Measurements from ENCODE around the gene MCTP1.

MCTP1 gene

DNA sequence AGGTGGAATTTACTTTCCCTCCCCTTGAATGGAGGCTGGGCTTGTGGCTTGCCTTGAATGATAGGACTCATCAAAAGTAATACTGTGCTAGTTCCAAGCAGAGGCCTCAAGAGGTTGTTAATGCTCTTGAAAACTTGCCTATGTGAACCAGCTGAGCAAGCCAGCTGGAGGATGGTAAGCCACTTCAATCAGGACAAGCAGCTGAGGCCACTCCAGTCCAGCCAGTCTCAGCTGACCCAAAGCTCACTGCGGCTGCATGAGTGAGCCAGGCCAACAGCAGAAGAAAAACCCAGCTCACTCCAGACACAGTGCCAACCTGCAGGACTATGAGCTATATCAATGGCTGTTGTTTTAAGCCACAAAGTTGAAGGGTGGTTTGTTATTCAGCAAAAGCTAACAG is 182.8 kb downstream of the MCTP1 start:
- H3K4me3 Mint-ChIP-seq: no peak overlapping the region
- ATAC-seq (no peak), DNase-seq (no peak)
- H3K36me3 Mint-ChIP-seq (ENCODE audit: low read depth): no peaks in the 10 kb centered on the region
- H3K27ac Mint-ChIP-seq: no peak overlapping the region
- H3K9me3 Mint-ChIP-seq: no peaks in the 10 kb centered on the region
- no peaks in the 10 kb centered on the region for H3K27me3 Mint-ChIP-seq
- no peaks in the 10 kb centered on the region for H3K4me1 Mint-ChIP-seq

DNA sequence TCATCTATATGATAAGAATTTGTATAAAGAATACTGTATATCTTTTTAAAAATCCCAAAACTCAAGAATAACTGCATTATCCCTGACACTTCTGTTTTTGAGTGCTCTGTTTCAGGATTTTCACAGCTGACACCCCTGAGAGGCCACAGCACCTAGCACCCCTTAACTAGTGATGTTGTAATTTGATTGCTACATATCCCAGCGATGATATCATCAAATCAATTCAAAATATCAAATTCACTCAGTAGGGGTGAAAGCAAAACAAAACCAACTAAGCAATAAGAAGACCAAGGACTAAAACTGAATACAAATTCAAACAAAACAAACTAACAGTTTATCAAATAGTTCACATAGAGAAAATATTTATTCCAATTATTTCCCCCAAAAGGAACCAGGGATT is 184.3 kb downstream of the MCTP1 start:
- Mint-ChIP-seq H3K9me3 (peaks cover 7% of the 10 kb centered on the region), H3K36me3 (ENCODE audit: low read depth) (no peaks in the 10 kb centered on the region), H3K27ac (no peak overlapping the region), H3K4me1 (no peaks in the 10 kb centered on the region), H3K27me3 (no peaks in the 10 kb centered on the region), H3K4me3 (no peak overlapping the region)
- ATAC-seq (no peak), DNase-seq (no peak)

DNA sequence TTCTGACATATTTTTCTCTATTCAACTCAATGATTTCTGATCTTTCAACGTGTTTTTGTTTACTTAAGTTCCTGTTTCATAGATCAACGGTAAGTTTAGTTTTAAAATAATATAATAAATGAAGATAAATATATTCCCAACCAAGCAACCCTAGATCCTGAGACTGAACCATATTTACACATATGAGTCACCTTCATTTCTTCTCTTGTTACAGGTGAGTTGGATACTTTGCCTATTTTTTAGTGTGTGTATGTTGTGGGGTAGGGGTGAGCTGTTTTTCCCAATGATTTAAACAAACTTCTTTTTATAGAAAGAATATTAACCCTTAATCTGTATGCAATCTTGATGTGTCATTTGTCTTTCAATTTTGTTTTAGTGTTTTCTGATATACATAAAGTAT is 186.9 kb downstream of the MCTP1 start:
- Mint-ChIP-seq H3K9me3 (peaks cover 11% of the 10 kb centered on the region), H3K36me3 (ENCODE audit: low read depth) (no peaks in the 10 kb centered on the region), H3K27ac (no peak overlapping the region), H3K4me1 (no peaks in the 10 kb centered on the region), H3K27me3 (no peaks in the 10 kb centered on the region), H3K4me3 (no peak overlapping the region)
- ATAC-seq (no peak), DNase-seq (no peak)

DNA sequence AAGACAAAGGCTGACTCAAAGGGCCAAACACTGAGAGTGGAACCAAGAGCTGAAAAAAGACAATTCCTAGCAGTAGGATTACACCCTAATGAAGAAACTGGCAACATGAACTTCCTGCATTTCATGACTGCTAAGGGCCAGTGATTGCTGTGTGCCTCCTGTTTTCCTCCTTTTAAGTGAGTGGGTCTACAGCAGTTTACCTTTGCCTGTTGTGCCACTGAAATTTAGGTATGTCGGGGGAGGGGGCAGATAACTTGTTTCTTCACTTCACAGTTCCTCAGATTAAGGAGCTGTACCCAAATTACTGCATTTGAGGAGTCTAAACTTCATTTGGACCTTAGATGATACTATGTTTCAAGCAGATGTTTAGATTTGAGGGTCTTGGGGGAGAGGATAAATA is 191.7 kb downstream of the MCTP1 start:
- H3K27ac Mint-ChIP-seq: no peak overlapping the region
- no peaks in the 10 kb centered on the region for H3K27me3 Mint-ChIP-seq
- H3K4me3 Mint-ChIP-seq: no peak overlapping the region
- no peak for ATAC-seq
- H3K36me3 Mint-ChIP-seq (ENCODE audit: low read depth): no peaks in the 10 kb centered on the region
- no peak for DNase-seq
- peaks cover 16% of the 10 kb centered on the region for H3K9me3 Mint-ChIP-seq
- H3K4me1 Mint-ChIP-seq: no peaks in the 10 kb centered on the region

DNA sequence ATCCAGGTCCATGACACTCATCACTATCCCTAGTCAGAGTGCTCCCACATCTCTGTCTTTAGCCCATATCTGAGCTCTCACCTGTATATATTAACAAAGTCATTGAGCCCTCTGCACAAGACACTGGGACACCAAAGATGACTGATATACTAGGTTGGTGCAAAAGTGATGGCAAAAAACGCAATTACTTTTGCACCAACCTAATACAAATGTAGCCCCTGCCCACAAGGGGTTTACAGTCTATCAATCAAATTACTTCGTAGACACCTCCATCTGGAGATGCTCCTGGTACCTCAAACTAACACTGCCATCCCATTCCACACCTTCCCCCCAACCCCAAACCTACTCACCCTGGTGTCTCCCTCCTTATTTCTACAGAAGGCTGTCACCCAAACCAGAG is 194.1 kb downstream of the MCTP1 start:
- no peak overlapping the region for H3K4me3 Mint-ChIP-seq
- H3K4me1 Mint-ChIP-seq: no peaks in the 10 kb centered on the region
- no peak overlapping the region for H3K27ac Mint-ChIP-seq
- DNase-seq: no peak
- no peak for ATAC-seq
- no peaks in the 10 kb centered on the region for H3K27me3 Mint-ChIP-seq
- H3K36me3 Mint-ChIP-seq (ENCODE audit: low read depth): no peaks in the 10 kb centered on the region
- peaks cover 11% of the 10 kb centered on the region for H3K9me3 Mint-ChIP-seq

DNA sequence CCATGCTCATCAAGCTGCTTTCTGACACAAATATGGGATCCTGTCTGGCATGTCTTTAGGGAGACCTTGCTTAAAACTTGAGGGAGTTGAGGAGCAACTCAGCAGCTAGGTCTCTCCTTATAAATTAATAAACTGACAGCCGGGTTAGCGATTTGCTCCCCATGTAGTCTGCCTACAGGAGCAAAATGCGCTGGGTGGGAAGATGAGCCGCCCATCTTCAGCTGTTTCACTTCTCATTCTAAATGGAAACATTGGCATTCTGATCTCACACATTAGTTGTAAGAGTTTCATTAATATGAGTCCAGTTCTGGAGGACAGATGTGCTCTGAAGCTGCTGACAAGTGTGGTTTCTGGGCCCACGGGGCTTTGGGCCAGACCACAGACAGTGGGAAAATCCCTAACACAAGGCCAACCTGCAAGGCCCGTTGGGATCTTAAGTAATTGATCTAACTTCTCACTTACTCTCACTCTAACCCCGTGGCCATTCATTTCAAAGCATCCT is 197.0 kb downstream of the MCTP1 start:
- DNase-seq (no peak), ATAC-seq (no peak)
- no peaks in the 10 kb centered on the region for H3K4me1 Mint-ChIP-seq
- H3K4me3 Mint-ChIP-seq: no peak overlapping the region
- no peak overlapping the region for H3K27ac Mint-ChIP-seq
- H3K27me3 Mint-ChIP-seq: no peaks in the 10 kb centered on the region
- H3K9me3 Mint-ChIP-seq: peaks cover 5% of the 10 kb centered on the region
- no peaks in the 10 kb centered on the region for H3K36me3 Mint-ChIP-seq (ENCODE audit: low read depth)

DNA sequence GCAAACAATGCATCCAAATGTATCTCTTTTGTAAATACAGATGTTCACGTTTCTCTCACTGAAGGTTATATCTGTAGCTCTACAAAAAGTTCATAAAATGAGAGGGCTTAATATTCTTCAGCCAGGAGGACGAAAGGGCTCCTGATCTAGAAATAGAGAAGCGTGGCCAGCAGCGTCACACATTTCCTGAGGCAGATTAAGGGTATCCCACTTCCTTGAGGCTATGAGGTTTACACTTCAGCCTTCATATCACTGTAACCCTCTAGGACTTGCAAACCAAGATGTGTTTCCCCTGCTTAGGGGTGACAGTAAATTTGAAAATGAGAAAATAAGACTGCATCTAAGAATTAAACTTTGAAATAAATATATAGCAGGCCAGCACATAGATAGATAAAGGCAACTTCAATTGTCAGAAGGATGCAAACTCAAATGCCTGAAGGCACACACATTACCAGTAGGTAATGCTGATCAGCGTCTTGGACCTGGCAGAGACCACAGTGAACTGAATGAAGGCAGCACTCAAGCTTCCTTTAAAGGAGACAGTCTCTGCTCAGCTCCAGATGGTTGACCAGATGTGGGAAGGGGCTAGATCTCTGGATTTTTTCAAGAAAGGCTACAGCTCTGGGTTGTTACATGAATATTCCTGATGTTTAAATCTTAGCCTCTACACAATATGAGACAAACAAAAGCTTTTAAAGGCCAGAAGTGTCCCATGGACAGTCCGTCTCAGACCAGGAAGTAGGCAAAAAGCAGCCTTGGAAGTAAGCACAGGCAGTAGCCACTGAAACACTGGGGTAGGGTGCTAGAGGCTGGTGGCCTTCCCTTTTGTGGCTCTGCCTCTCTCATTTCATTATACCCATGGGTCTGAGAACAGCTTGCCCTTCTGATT is 197.7 kb downstream of the MCTP1 start:
- ATAC-seq: no peak
- Mint-ChIP-seq H3K27ac (no peak overlapping the region), H3K4me1 (peaks cover under 1% of the 10 kb centered on the region), H3K27me3 (no peaks in the 10 kb centered on the region), H3K9me3 (peaks cover 5% of the 10 kb centered on the region), H3K36me3 (ENCODE audit: low read depth) (no peaks in the 10 kb centered on the region), H3K4me3 (no peak overlapping the region)
- no peak for DNase-seq

DNA sequence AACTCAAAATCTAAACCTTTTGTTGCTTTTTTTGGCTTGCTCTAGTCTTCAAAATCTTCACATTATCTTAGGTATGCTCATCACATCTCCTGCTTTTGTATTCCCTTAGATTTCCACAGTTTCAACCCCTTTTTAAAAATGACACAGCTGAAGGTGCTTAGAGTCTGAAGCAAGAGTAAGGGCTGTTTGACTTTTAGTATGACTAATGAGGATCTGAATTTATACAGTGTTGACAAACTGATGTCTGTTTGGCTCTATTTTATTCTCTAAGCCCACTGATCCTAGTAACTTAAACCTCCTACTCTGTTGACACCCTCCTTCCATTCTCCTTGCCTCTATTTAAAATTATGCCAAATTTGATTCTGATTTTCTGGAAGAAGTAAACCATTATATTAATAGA is 200.1 kb downstream of the MCTP1 start:
- Mint-ChIP-seq H3K27ac (no peak overlapping the region), H3K4me3 (no peak overlapping the region), H3K9me3 (no peaks in the 10 kb centered on the region), H3K4me1 (peaks cover 13% of the 10 kb centered on the region), H3K27me3 (no peaks in the 10 kb centered on the region), H3K36me3 (ENCODE audit: low read depth) (no peaks in the 10 kb centered on the region)
- no peak for DNase-seq
- no peak for ATAC-seq

DNA sequence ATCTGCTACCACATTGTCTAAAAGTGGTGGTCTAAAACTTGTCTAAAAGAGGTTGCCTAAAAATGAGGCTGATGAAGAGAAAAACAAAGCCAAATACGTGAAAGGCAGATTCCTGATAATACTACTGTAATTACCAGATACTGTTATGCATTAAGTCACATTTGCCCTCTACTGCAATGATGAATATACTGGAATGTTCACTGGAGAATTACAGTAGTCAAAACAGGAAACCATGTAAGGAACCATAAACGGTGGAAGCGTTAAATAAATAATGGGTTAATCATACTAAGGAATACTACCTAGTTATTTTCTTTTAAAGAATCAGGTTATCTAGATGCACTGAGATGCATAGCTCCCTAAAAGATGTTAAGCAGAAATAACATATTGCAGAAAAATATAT is 201.3 kb downstream of the MCTP1 start:
- Mint-ChIP-seq H3K9me3 (no peaks in the 10 kb centered on the region), H3K36me3 (ENCODE audit: low read depth) (no peaks in the 10 kb centered on the region), H3K27me3 (no peaks in the 10 kb centered on the region), H3K4me3 (no peak overlapping the region), H3K27ac (no peak overlapping the region), H3K4me1 (peaks cover 13% of the 10 kb centered on the region)
- ATAC-seq (no peak), DNase-seq (no peak)

DNA sequence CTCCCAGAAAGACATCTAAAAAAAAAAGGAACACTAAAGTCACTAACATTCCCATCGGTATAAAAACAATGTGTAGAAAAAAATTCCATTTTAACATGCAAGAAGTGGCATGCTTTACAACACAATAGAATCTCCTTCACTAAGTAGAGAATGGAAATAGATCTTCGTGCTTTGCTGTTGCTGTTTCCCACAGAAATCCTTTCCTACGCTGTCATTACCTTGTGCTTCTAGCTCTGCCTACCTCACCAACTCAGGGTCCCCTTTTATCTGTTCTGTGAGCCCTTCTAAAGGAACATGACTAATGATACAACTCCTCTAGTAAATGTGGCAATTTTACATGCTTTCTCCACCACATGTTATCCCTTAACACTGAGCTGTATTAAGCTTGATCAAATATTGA is 202.9 kb downstream of the MCTP1 start:
- Mint-ChIP-seq H3K9me3 (no peaks in the 10 kb centered on the region), H3K4me3 (peak overlapping the region; percentile 16), H3K4me1 (peaks cover 13% of the 10 kb centered on the region), H3K27ac (no peak overlapping the region), H3K27me3 (no peaks in the 10 kb centered on the region), H3K36me3 (ENCODE audit: low read depth) (no peaks in the 10 kb centered on the region)
- ATAC-seq (no peak), DNase-seq (no peak)

DNA sequence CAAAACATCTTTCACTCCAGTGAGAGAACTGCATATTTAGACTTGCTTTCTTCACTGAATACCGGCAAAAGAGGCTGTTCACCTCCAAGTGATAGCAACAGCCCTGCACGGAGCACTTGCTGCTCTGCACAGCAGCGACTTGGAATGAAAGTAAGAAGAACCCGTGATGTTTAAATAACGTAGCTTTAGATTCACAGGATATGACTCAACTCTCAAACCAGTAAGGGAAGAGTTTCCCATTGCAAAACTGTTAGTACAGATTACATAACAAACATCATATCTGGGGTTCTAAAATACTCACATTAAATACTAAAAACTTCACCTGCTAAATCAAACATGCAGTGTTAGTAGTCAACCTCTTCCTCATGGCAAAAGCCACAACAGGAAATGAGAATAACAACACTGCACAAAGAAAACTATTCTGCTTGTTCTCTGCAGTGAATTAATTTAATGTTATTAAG is 203.4 kb downstream of the MCTP1 start:
- H3K4me1 Mint-ChIP-seq: peaks cover 14% of the 10 kb centered on the region
- no peak overlapping the region for H3K27ac Mint-ChIP-seq
- H3K36me3 Mint-ChIP-seq (ENCODE audit: low read depth): no peaks in the 10 kb centered on the region
- DNase-seq: no peak
- H3K9me3 Mint-ChIP-seq: no peaks in the 10 kb centered on the region
- peak overlapping the region; percentile 37 for H3K4me3 Mint-ChIP-seq
- no peaks in the 10 kb centered on the region for H3K27me3 Mint-ChIP-seq
- peak; percentile 65 for ATAC-seq

DNA sequence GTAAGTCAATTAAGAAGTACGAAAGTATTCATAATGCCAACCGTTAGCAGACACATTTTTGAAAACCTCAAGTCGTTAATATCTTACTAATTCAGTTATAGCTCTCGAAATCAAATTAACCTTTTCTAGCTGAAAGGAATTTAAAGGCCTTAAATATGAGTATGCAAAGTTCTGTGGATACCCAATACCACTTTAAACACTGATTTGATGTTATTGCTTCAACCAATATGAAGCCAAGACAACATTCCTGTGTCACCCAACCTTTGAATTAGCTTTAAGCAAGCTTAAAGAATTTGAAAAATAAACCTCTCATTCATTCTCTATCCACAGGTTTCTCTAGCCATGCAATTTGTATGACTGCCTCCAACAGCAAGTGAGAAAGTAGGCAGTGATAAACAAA is 204.5 kb downstream of the MCTP1 start:
- H3K4me1 Mint-ChIP-seq: peaks cover 14% of the 10 kb centered on the region
- H3K36me3 Mint-ChIP-seq (ENCODE audit: low read depth): no peaks in the 10 kb centered on the region
- no peak overlapping the region for H3K27ac Mint-ChIP-seq
- no peak for ATAC-seq
- H3K27me3 Mint-ChIP-seq: no peaks in the 10 kb centered on the region
- H3K4me3 Mint-ChIP-seq: no peak overlapping the region
- no peaks in the 10 kb centered on the region for H3K9me3 Mint-ChIP-seq
- DNase-seq: no peak

DNA sequence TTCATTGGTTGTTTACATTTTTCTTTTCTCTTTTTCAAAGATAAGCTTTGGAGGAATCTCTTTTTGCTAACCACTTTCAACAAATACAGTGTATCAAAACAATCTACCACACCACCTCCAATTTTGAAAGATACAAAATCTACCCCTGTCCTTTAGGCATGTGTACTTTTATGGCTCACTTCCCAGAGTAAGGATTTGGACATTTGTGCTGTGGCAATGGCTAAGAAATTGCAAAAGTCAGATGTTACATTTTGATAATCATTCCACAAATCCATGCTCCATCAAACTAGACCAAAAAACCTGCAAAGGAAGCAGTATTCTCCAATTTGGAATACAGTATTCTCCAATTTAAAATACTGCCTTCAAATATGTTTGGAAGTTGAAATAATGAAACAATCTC is 204.9 kb downstream of the MCTP1 start:
- no peaks in the 10 kb centered on the region for H3K36me3 Mint-ChIP-seq (ENCODE audit: low read depth)
- DNase-seq: no peak
- H3K4me3 Mint-ChIP-seq: no peak overlapping the region
- H3K9me3 Mint-ChIP-seq: no peaks in the 10 kb centered on the region
- ATAC-seq: no peak
- peaks cover 16% of the 10 kb centered on the region for H3K4me1 Mint-ChIP-seq
- H3K27me3 Mint-ChIP-seq: no peaks in the 10 kb centered on the region
- H3K27ac Mint-ChIP-seq: no peak overlapping the region

DNA sequence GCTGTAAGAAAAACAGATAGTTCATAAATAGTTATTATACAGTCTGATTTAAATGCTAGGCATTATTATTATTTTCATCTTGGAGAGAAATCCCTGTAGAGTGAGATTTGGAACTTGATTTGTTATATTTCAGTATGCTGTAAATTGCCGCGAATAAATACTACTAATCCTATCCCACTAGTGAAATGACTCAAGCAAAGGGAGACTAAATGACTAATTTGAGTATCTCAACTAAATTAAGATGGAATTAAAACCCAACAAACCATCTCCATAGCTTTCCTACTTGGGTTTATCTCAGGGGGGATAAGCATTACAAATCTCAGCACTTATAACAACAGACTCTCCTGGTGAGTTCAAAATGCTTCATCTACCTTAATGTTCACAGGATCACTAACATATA is 206.0 kb downstream of the MCTP1 start:
- no peak for ATAC-seq
- H3K27me3 Mint-ChIP-seq: no peaks in the 10 kb centered on the region
- H3K27ac Mint-ChIP-seq: no peak overlapping the region
- DNase-seq: no peak
- peaks cover 16% of the 10 kb centered on the region for H3K4me1 Mint-ChIP-seq
- no peaks in the 10 kb centered on the region for H3K9me3 Mint-ChIP-seq
- H3K4me3 Mint-ChIP-seq: no peak overlapping the region
- H3K36me3 Mint-ChIP-seq (ENCODE audit: low read depth): no peaks in the 10 kb centered on the region

DNA sequence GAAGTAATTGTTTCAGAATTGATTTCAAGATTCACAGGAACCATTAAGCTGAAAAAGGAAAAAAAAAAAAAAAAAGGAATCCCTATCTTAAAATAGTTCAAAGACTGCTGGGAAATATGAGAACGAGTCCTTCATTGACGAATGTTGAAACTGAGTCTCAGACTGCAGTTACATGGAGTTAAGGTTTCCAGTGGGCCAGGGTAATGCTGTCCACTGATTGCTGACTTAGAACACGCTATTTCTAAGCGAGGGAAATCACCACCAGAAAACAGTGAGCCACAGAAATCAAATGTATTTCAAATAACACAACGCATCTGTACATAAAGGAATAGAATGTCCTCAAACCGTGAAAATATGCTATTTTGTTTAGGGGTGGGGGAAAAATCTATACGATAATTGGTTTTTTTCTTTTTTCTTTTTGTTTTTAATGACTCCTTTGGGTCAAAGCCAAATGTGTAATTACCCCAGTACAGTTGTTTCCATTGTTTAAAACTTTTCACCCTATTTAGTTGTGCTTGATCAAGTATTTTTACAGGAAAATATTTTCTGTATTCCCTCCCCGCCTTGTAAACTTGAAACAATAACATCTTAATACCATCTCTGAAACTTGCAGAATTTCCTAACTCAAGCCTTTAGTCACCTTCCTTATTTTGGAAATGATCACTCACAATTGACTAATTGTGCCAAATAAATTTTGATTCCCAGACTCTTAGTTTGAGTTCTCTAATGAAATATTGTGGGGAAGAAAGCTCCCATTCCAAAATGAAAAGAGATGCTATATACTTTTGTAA is 208.3 kb downstream of the MCTP1 start:
- Mint-ChIP-seq H3K27me3 (no peaks in the 10 kb centered on the region), H3K36me3 (ENCODE audit: low read depth) (no peaks in the 10 kb centered on the region), H3K27ac (no peak overlapping the region), H3K9me3 (no peaks in the 10 kb centered on the region), H3K4me3 (no peak overlapping the region), H3K4me1 (peaks cover 10% of the 10 kb centered on the region)
- ATAC-seq: no peak
- DNase-seq: no peak
